ENCODE measurements around the gene WBP1.

DNA sequence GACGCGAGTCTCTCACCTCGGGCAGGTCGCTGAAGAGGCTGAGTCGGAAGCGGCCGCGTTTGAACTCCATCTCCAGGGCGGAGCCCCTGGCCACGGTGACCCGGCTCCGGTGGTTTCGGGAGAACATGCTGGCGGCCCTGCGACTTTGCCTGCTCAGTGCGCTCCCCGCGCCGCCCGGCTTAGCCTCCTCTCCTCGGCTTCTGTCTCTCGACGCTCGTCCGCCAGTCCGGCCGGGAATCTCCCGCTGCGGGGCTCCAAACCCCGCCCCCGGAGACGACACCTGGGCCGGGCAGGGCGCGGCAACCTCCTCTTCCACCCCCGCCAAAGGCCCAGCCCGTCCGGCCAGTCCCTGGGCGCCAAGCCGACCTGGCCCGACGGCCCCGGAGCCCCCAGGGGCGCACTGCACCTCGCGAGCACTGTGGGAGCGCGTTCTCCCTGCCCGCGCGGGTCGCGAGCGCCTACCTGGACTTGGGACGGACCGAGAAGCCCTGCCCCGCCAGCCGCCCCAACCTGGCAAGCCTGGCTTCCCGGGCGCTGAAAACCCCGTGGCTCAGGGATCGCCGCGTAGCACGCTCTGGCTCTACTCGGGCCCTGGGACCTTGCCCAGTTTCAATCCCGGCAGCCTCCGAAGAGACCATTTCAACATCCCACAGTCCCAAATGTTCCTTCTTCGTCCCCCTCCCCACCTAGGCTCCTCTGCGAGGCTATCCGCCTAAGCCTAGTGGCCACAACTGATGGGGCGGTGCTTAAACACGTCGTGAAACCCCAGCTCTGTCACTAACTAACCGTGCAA, 16.4 kb upstream of the WBP1 start, which contains the start of gene RTKN:
- TF ChIP-seq POLR2A (IDR thresholded peaks at IDR 0.05; ENCODE audit: low read length) (no peak), GATA1 (IDR thresholded peaks at IDR 0.05; ENCODE audit: low read depth, low read length) (no peak)

All from erythroblast (primary cell).